ENCODE measurements around the gene IDUA. TPM values are rescaled to one million over a fixed set of nuclear protein-coding genes. Genes with fewer than 3 reads are reported as not detected.
A peak's percentile ranks its signal among the peaks of the same experiment; 100 is the strongest.

Gene IDUA
- total RNA-seq, 4 donors from 2014 or later, result 40.4 to 114 (median 71.4) TPM

DNA sequence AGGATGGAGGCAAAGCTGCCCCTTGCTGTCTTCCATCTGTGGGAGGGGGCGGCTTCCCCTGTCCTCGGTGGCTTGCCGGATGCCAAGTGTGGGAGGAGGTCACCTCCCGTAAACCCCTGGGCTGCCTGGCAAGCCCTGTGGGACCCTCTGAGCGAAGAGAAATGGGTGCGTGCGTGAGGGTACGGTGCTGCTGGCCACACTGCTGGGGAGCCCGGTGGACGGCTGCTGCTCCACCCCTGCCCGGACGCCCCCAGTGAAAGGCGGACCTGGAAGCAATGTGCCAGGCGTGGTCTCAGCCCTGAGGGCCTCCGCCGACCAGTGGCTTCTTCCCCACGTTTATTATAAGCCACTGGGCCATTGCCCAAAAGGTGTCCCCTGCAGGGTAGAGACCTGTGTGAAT is 4.6 kb upstream of the IDUA start:
- no peaks in the 10 kb centered on the region for H3K27me3 ChIP-seq
- no peak overlapping the region for H3K4me3 ChIP-seq
- no peak for DNase-seq
- TF ChIP-seq POLR2A (IDR thresholded peaks at IDR 0.05), result no peak
- TF ChIP-seq, protein P1, sequence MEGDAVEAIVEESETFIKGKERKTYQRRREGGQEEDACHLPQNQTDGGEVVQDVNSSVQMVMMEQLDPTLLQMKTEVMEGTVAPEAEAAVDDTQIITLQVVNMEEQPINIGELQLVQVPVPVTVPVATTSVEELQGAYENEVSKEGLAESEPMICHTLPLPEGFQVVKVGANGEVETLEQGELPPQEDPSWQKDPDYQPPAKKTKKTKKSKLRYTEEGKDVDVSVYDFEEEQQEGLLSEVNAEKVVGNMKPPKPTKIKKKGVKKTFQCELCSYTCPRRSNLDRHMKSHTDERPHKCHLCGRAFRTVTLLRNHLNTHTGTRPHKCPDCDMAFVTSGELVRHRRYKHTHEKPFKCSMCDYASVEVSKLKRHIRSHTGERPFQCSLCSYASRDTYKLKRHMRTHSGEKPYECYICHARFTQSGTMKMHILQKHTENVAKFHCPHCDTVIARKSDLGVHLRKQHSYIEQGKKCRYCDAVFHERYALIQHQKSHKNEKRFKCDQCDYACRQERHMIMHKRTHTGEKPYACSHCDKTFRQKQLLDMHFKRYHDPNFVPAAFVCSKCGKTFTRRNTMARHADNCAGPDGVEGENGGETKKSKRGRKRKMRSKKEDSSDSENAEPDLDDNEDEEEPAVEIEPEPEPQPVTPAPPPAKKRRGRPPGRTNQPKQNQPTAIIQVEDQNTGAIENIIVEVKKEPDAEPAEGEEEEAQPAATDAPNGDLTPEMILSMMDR (IDR thresholded peaks at IDR 0.05), result no peak
- H3K9me3 ChIP-seq, result no peaks in the 10 kb centered on the region
- peaks cover 0 to 24% (median 9%) of the 10 kb centered on the region in 4 donors for H3K4me1 ChIP-seq
- H3K36me3 ChIP-seq, result no peaks in the 10 kb centered on the region
- H3K27ac ChIP-seq, result no peak overlapping the region

DNA sequence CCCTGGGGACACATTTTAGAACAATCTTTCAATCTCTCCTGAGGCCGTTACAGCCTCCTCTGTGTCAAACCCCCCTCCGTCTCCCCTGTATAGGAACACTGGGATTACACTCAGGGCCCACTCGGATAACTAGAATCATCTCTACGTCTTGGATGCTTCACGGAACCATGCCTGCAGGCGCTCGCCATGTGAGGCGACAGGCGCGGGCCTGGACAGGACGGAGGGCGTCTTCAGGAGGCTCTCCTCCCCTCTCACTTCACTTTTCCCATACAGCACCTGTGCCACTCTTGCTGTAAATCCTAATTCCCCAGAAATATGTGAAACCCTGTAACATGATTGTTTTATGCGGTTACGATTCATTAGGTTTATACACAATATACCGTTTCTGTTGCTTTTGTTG is 4.0 kb upstream of the IDUA start:
- Histone ChIP-seq H3K27ac (no peak overlapping the region), H3K9me3 (no peaks in the 10 kb centered on the region), H3K36me3 (no peaks in the 10 kb centered on the region), H3K4me1 (peaks cover 0 to 28% (median 14%) of the 10 kb centered on the region in 4 donors), H3K27me3 (no peaks in the 10 kb centered on the region), H3K4me3 (no peak overlapping the region)
- DNase-seq, result no peak
- no peak for TF ChIP-seq POLR2A (IDR thresholded peaks at IDR 0.05)
- TF ChIP-seq, protein P1 (IDR thresholded peaks at IDR 0.05), result no peak

DNA sequence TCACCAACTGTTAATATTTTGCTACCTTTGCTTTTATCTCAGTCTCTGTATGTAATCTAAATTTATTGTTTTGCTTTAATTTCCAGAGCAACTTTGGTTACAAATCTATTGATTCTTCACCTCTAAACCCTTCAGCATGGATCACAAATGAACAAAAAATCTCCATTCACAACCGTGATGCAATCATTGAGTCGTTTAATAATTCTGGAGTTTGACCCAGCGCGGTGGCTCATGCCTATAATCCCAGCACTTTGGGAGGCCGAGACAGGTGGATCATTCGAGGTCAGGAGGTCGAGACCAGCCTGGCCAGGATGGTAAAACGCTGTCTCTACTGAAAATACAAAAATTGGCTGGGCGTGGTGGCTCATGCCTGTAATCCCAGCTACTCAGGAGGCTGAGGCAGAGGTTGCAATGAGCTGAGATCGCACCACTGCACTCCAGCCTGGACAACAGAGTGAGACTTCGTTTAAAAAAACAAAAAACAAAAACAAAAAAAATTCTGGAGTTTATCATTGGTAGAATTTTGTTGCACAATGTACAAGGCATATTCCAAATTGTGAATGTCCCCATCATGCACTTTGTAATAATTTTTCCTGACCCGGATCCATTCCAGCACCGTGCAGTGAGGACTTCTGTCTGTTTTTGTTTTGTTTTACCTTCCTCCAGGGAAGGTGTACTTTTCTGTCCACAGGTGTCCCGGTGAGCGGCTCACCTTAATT is 2.3 kb upstream of the IDUA start:
- Histone ChIP-seq H3K4me1 (peaks cover 0 to 34% (median 16%) of the 10 kb centered on the region in 4 donors), H3K9me3 (no peaks in the 10 kb centered on the region), H3K36me3 (peaks cover 0 to 7% (median 0%) of the 10 kb centered on the region in 3 donors), H3K27ac (peak overlapping the region in 2 of 4 donors; percentile 57 to 62), H3K27me3 (no peaks in the 10 kb centered on the region), H3K4me3 (peak overlapping the region; percentile 6 to 29 (median 16))
- no peak for DNase-seq
- TF ChIP-seq, protein P1 (IDR thresholded peaks at IDR 0.05), result no peak
- no peak for TF ChIP-seq POLR2A (IDR thresholded peaks at IDR 0.05)

DNA sequence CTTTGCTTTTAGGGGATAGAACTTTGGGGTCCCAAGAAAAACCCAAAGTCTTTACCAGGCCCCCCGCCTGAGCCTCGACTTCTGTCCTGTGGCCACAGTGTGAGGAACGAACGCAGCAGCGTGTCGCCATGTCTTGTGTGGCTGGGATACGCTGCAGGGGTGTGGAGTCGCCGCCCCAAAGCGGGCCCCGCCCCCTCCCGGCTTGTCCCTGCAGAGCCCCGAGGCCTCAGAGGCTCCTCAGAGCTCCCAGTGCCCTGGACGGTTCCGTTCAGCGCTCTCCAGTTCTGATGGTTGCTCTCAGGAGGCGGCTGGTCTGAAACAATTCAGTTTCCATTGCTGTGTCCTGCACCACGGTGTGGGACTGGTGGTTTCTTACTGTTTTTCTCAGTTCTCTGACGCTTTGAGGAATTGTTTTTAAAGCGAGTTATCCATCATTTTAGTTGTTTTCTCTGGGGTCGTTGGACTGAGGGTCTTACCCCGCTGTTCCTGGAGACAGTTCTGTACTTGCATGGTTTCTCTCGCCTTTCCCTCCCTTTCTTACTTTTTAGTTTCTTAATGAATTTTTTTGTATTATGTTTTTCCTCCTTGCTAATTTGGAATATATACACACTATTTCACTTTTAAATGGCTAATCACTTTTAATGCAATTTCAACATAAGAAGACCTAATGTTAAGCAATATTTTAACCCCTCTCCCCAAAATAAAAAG is 1.6 kb upstream of the IDUA start:
- peak overlapping the region in 2 of 4 donors; percentile 57 to 62 for H3K27ac ChIP-seq
- H3K36me3 ChIP-seq, result peaks cover 0 to 15% (median 0%) of the 10 kb centered on the region in 3 donors
- no peaks in the 10 kb centered on the region for H3K27me3 ChIP-seq
- DNase-seq, result peak; percentile 84 to 93 (median 89)
- peak overlapping the region; percentile 6 to 29 (median 16) for H3K4me3 ChIP-seq
- H3K4me1 ChIP-seq, result peaks cover 0 to 34% (median 16%) of the 10 kb centered on the region in 4 donors
- TF ChIP-seq POLR2A (IDR thresholded peaks at IDR 0.05), result peak in 1 of 2 donors; percentile 71
- TF ChIP-seq, protein P1 (IDR thresholded peaks at IDR 0.05), result no peak
- H3K9me3 ChIP-seq, result no peaks in the 10 kb centered on the region

DNA sequence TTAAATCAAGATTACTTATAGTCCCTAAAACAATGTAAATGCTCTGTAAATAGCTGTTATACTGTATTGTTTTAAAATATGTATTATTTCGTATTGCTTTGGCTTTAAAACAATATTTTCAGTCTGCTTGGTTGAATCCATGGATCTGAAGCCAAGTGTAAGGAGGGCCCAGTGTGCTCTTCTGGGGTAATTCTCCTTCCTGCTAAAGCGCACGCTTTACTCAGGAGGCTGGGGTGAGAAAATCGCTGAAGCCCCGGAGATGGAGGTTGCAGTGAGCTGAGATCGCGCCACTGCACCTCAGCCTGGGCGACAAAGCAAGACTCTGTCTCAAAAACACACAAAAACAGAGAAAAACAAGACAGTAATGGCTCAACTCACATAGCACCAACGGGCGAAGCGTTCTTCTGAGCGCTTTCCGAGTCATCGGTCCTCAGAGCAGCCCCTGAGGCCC is 391 bp upstream of the IDUA start:
- TF ChIP-seq, protein P1 (IDR thresholded peaks at IDR 0.05), result no peak
- peak in 1 of 2 donors; percentile 53 for TF ChIP-seq POLR2A (IDR thresholded peaks at IDR 0.05)
- no peak for DNase-seq
- H3K36me3 ChIP-seq, result peaks cover 0 to 23% (median 0%) of the 10 kb centered on the region in 3 donors
- peaks cover 0 to 34% (median 16%) of the 10 kb centered on the region in 4 donors for H3K4me1 ChIP-seq
- H3K9me3 ChIP-seq, result no peaks in the 10 kb centered on the region
- H3K27me3 ChIP-seq, result no peaks in the 10 kb centered on the region
- H3K27ac ChIP-seq, result peak overlapping the region; percentile 65 to 86 (median 77)
- H3K4me3 ChIP-seq, result peak overlapping the region; percentile 57 to 98 (median 72)

Data from Peyer's patch (tissue), 4 donors.